PC-3 (cell line): ENCODE data around the gene RXRA. TPM values are rescaled to one million over a fixed set of nuclear protein-coding genes. Genes with fewer than 3 reads are reported as not detected.

Source experiments
- ATAC-seq: fragments of 200-7000 bp; cut with Tn5 transposase; 2 replicates; pipeline ENCODE4 v1.9.1; 2020; ENCODE audit warnings: mild to moderate bottlenecking, moderate library complexity
- BruUV-seq: library from RNA; stranded (reverse); fragments of 400-500 nt; replicated peaks from 2 replicates; lab custom pipeline; 2021; lab: Mats Ljungman, UMichigan
- CTCF ChIA-PET: fragments of 300-600 bp; sonication (Branson Sonifier 250); formaldehyde crosslinking; loops from one replicate; lab custom pipeline; 2022; ENCODE audit warnings: antibody characterized with exemption; lab: Charles Lee
- POLR2A ChIA-PET: fragments of 300-600 bp; sonication (Branson Sonifier 250); formaldehyde crosslinking; loops from one replicate; lab custom pipeline; 2022; ENCODE audit warnings: antibody characterized with exemption; ENCODE audit not compliant: unreplicated experiment; lab: Charles Lee
- DNase-seq: peaks from one replicate; pipeline ENCODE4 v3.0.0-alpha.2; 2015
- H2AFZ ChIP-seq: fragments of 300-600 bp; sonication (generic); 2 replicates; pipeline ENCODE4 v1.6.0; 2016; ENCODE audit warnings: antibody characterized with exemption, low read length
- H3F3A ChIP-seq: fragments of 300-600 bp; sonication (generic); one replicate; pipeline ENCODE4 v1.6.0; 2017; ENCODE audit warnings: antibody characterized with exemption, low read length, control low read depth, mild to moderate bottlenecking; ENCODE audit not compliant: unreplicated experiment
- H3K27ac ChIP-seq: fragments of 300-600 bp; sonication (generic); 2 replicates; pipeline ENCODE4 v1.5.1; 2016; ENCODE audit warnings: mild to moderate bottlenecking, low read length
- H3K27me3 ChIP-seq: fragments of 300-600 bp; sonication (generic); 2 replicates; pipeline ENCODE4 v1.6.1; 2016; ENCODE audit warnings: low read length, mixed read lengths
- H3K36me3 ChIP-seq: fragments of 300-600 bp; sonication (generic); 2 replicates; pipeline ENCODE4 v1.6.1; 2016; ENCODE audit warnings: low read depth, mixed run types, low read length, mixed read lengths
- H3K4me1 ChIP-seq: fragments of 300-600 bp; sonication (generic); 2 replicates; pipeline ENCODE4 v1.5.1; 2016; ENCODE audit warnings: low read length; ENCODE audit not compliant: insufficient read depth
- H3K4me2 ChIP-seq: fragments of 300-600 bp; sonication (generic); 2 replicates; pipeline ENCODE4 v1.6.0; 2016; ENCODE audit warnings: low read length
- H3K4me3 ChIP-seq: fragments of 300-600 bp; sonication (generic); 2 replicates; pipeline ENCODE4 v1.5.1; 2016; ENCODE audit warnings: mild to moderate bottlenecking, low read length, mixed read lengths
- H3K79me2 ChIP-seq: fragments of 300-600 bp; sonication (generic); 2 replicates; pipeline ENCODE4 v1.6.1; 2017; ENCODE audit warnings: low read length, mixed read lengths
- H3K9ac ChIP-seq: fragments of 300-600 bp; sonication (generic); 2 replicates; pipeline ENCODE4 v1.6.0; 2016; ENCODE audit warnings: mild to moderate bottlenecking, low read length
- H3K9me2 ChIP-seq: fragments of 300-600 bp; sonication (generic); replicated peaks from 2 replicates; pipeline ENCODE4 v1.6.1; 2016; ENCODE audit warnings: mixed run types, low read length, mixed read lengths
- H3K9me3 ChIP-seq: fragments of 300-600 bp; sonication (generic); 2 replicates; pipeline ENCODE4 v1.6.1; 2016; ENCODE audit warnings: low read length, mixed read lengths
- H4K20me1 ChIP-seq: fragments of 300-600 bp; sonication (generic); 2 replicates; pipeline ENCODE4 v1.6.1; 2016; ENCODE audit warnings: low read length, mixed read lengths
- CTCF ChIP-seq: fragments of 300-600 bp; sonication (generic); conservative IDR thresholded peaks from 2 replicates; pipeline ENCODE4 v1.5.1; 2017; ENCODE audit warnings: antibody characterized with exemption, low read depth, mild to moderate bottlenecking, low read length
- EZH2 ChIP-seq: fragments of 300-600 bp; sonication (generic); IDR thresholded peaks from one replicate; pipeline ENCODE4 v1.6.1; 2017; ENCODE audit warnings: antibody characterized with exemption, mild to moderate bottlenecking, low read length; ENCODE audit not compliant: unreplicated experiment
- EZH2phosphoT487 ChIP-seq: fragments of 300-600 bp; sonication (generic); IDR thresholded peaks from 2 replicates; pipeline ENCODE4 v1.6.1; 2018; ENCODE audit warnings: mild to moderate bottlenecking, antibody characterized with exemption, low read length, borderline replicate concordance
- intact Hi-C: fragments of 100-400 bp; cut with micrococcal nuclease; formaldehyde crosslinking; loops from 2 replicates; pipeline ENCODE4 v1.9.0; 2023
- total RNA-seq: library from RNA; depleted of rRNA; stranded (reverse); fragments of >200 nt; gene quantifications from 2 replicates; pipeline ENCODE4 v1.2.3, GENCODE V29; 2014

RXRA gene
- total RNA-seq, 1 experiment from 2014 or later: 17.5 TPM

GRCh38 chr9:134391319-134392231, 65.3 kb downstream of the RXRA start:
- no peaks in the 10 kb centered on the region for H3K9me2 ChIP-seq
- POLR2A ChIA-PET: no interaction called here
- no TSS peak for BruUV-seq
- CTCF ChIA-PET: no interaction called here
- H3K9me3 ChIP-seq: no peaks in the 10 kb centered on the region
- H4K20me1 ChIP-seq: no peaks in the 10 kb centered on the region
- no peak for ATAC-seq
- no peak for DNase-seq
- H2AFZ ChIP-seq: no peak overlapping the region
- no peak overlapping the region for H3K9ac ChIP-seq
- H3K27me3 ChIP-seq: no peaks in the 10 kb centered on the region
- no peak overlapping the region for H3K4me2 ChIP-seq
- H3F3A ChIP-seq: no peaks in the 10 kb centered on the region
- H3K36me3 ChIP-seq: no peaks in the 10 kb centered on the region
- H3K27ac ChIP-seq: no peak overlapping the region
- no peak overlapping the region for H3K4me3 ChIP-seq
- intact Hi-C loops: no loop called here
- no peaks in the 10 kb centered on the region for H3K4me1 ChIP-seq
- H3K79me2 ChIP-seq: peaks cover 32% of the 10 kb centered on the region
- TF ChIP-seq EZH2phosphoT487 (no peak), CTCF (no peak), EZH2 (no peak)

DNA sequence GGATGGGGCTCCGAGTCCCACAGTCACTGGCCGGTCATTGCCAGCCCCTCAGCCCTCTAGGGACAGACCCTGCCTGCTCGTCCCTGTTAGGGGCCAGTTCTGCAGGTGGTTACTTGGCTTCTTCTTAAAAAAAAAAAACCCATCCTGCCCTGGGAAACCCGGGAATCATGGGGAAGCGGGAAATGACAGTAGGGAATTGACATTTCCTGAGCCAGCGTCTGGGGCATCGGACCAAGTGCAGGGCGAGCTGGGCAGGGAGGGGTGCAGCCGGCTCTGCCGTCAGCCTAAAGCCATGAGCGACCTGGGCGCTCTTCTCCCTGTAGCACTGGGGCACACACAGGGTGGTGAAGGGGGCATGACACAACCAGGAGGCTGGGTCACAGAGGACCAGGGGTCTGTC, 66.6 kb downstream of the RXRA start:
- H3K36me3 ChIP-seq: no peaks in the 10 kb centered on the region
- H3K27me3 ChIP-seq: no peaks in the 10 kb centered on the region
- CTCF ChIA-PET: no interaction called here
- no peaks in the 10 kb centered on the region for H3K9me3 ChIP-seq
- POLR2A ChIA-PET: no interaction called here
- ATAC-seq: no peak
- no peak for DNase-seq
- TF ChIP-seq EZH2 (no peak), CTCF (no peak), EZH2phosphoT487 (no peak)
- H3F3A ChIP-seq: no peaks in the 10 kb centered on the region
- no peak overlapping the region for H3K9ac ChIP-seq
- intact Hi-C loops: no loop called here
- no peak overlapping the region for H3K4me2 ChIP-seq
- H3K79me2 ChIP-seq: peaks cover 23% of the 10 kb centered on the region
- no peaks in the 10 kb centered on the region for H4K20me1 ChIP-seq
- no peak overlapping the region for H3K27ac ChIP-seq
- H3K9me2 ChIP-seq: no peaks in the 10 kb centered on the region
- H3K4me3 ChIP-seq: no peak overlapping the region
- no TSS peak for BruUV-seq
- H3K4me1 ChIP-seq: no peaks in the 10 kb centered on the region
- H2AFZ ChIP-seq: no peak overlapping the region
